GM18517 (cell line): ENCODE measurements around the gene CORO1A.
"Not testable (repeated sequence)": the region's sequence is repeated elsewhere in the genome, so short reads cannot be mapped to it uniquely, and the experiment has no call there.

Source experiments
- ATAC-seq: cut with Tn5 transposase; IDR thresholded peaks from one replicate; pipeline ENCODE4 v1.9.1; 2021; ENCODE audit warnings: mild to moderate bottlenecking, moderate library complexity; ENCODE audit not compliant: unreplicated experiment

The CORO1A gene

DNA sequence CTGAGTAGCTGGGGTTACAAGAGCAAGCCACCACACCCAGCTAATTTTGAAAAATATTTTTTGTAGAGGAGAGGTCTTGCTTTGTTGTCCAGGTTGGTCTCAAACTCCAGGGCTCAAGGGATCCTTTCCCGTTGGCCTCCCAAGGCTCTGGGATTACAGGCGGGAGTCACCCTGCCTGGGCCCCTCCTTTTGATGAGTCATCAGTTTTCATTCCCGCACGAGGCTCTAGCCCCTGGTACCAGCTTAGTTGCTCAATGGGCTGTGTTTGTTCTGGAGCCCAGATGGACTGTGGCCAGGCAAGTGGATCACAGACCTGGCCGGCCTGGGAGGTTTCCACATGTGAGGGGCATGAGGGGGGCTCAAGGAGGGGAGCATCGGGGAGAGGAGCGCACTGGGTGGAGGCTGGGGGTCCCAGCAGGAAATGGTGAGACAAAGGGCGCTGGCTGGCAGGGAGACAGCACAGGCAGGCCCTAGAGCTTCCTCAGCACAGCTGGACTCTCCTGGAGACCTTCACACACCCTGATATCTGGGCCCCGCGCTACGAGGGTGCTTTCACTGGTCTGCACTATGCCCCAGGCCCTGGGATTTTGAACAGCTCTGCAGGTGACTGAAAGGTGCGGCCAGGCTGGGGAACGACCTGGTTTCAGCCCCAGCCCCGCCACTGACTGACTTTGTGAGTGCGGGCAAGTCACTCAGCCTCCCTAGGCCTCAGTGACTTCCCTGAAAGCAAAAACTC is 16.4 kb downstream of the CORO1A start:
- ATAC-seq = not testable (repeated sequence)

DNA sequence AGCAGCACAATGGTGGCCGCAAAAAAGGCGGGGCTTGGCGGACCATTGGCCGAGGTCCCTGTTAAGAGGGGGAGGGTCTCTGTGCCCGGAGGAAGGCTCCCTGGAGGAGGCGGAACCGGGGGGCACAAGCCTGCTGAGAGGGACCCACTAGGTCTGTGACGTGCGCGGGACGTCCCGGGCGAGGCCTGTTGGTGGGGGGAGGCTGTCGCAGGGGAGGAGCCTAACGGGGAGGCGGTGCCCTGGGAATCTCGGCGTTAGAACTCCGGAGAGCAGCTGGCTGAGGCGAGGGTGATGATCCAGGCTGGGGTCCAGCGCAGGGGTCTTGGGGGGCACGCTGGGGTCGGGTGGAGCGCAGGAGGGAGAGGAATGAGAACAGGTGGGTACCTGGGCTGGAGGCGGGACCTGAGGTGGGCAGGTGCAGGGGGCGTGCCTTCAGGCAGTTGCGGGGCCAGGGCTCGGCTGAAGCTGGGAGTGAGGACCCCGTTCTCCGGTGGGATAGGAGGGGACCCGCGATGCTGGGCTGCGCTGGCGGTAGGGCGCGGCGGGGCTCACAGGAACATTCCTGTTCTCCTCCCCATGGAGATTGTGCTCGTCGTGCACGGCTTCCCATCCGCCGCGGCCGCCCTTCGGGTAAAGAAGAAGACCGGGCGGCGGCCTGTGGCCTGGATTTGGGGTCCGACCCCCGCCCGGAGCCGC is 22.3 kb downstream of the CORO1A start:
- ATAC-seq = not testable (repeated sequence)

DNA sequence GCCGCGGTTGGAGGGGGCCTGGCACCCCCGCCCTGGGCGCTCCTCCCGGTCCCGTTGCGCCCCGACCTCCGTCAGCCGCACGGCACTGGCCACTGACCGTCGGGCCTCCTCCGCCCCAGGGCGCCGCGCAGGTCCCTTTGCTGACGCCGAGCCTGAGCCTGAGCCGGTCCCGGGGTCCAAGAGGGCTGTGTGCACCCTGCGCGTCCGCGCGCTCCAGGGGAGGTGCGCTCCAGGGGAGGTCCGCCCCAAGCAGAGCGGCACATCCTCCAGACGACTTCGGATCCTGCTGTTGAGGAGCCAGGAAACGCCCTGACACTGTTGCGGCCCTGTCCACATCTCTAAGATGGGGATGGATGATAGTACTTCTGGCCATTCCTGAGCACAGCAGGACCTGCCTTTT is 22.9 kb downstream of the CORO1A start:
- not testable (repeated sequence) for ATAC-seq

DNA sequence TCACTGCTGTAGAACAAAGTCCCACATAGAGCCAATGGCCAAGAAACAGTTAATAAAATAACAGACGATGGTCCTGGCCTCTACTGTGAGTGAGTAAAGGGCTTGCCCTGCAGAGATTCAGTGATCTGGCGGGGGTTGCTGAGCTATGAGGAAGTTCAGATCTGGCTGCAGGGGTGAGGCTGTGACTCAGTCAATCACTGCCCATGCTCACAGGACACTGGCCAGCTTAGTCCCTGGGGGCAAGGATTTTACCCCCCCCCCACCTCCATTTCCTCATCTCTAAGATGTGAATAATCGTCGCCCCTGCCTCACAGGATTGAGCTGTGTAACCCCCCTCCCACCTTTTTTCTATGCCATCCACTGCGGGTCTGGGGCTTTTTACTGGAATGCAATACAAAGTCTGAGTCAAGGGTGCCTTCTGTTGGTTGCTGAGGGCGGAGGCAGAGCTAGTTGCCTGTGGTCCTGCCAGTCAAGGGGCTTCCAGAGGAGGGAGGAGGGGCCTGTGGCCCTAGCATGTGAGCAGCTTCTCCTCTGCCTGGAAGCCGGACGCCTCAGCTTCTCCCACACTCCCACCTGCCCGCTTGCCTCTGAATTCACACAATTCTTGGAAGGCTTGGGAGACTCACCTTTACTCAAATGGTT is 23.8 kb downstream of the CORO1A start:
- not testable (repeated sequence) for ATAC-seq

DNA sequence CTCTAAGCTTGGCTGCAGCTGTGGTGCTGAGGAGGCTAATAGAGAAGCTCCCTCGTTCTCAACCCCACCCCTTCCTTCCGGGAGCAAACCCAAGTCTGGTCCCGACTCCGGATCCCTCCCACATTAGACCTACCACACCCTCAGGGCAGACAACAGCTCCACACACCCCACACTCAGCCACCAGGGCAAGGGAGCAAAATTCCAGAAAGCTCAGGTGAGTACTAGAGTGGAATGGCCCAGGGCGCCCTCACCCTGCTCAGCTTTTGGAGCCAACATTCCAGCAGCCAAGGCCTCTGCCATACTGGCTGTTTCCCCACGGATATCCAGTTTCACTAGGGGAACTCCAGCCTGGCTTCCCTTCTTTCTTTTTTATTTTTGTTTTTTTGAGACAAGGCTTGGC is 25.6 kb downstream of the CORO1A start:
- not testable (repeated sequence) for ATAC-seq

DNA sequence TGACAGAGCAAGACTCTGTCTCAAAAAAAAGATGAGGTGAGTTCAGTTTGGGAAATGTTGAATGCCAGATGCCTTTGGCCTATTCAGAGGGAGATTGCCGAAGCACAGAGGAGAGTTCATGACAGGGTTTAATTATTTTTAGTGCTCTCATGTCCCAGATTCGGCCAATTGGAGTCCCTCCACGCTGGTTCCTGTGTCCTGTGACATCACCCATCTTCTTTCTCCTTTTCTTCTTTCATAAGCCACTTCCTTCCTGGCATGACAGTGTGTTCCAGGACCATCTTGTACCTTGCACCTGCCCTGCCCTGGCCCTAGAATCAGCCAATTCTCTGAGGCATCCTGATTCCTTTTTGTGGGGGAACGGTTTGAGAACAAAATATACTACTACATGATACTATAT is 28.0 kb downstream of the CORO1A start:
- not testable (repeated sequence) for ATAC-seq

DNA sequence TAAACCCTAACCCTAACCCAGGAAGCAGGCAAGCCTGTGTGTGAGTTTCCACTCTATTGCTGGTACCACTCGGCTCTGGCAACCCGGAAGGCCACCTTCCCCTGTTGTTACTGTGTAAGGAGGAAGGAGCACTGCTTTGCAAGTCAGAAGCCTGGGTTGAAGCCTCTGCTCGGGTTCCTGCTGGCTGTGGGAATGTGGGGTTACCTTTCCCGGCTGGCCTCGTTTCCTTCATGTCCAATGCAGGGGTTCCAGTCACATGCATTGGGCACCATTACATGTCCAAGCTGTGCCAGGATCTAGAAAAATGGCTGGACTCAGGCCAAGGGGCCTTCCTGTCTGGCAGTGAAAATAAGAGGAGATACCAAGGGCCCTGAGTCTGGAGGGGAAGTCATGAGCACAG is 33.7 kb downstream of the CORO1A start:
- ATAC-seq = not testable (repeated sequence)
